ENCODE results near the gene EFNA4. TPM values are rescaled to one million over a fixed set of nuclear protein-coding genes. Genes with fewer than 3 reads are reported as not detected.

The EFNA4 gene
- total RNA-seq: 2.1 TPM
- long read RNA-seq: 0 reads

- DNase-seq (ENCODE audit: missing footprints): peak; percentile 89
- peak; percentile 92 for ATAC-seq
- intact Hi-C loops (cut with DNase I): loop anchor here (2.0 to 5.0 kb wide), 3 partner anchors 21 to 505 kb away; partner anchors contain the start of genes PYGO2 and UBE2Q1
Observed at GRCh38 chr1:155063550-155064110, at the start of gene EFNA4. TSS of gene EFNA4 (plus strand) at chr1:155063740. CDS start at chr1:155063824, 84 bp downstream.

GRCh38 chr1:155014709-155015508 is 48.6 kb upstream of the EFNA4 start:
- DNase-seq (ENCODE audit: missing footprints) (no peak), ATAC-seq (no peak)
- intact Hi-C loops (cut with DNase I): loop anchor here (5.0 kb wide), 1 partner anchor 43 kb away; the partner anchor contains the start of genes CKS1B and SHC1

GRCh38 chr1:155015527-155016230 is 47.9 kb upstream of the EFNA4 start:
- no peak for DNase-seq (ENCODE audit: missing footprints)
- intact Hi-C loops (cut with DNase I): loop anchor here (5.0 kb wide), 1 partner anchor 43 kb away; the partner anchor contains the start of genes CKS1B and SHC1
- ATAC-seq: no peak

GRCh38 chr1:155016231-155016831 is 47.2 kb upstream of the EFNA4 start:
- ATAC-seq: no peak
- intact Hi-C loops (cut with DNase I): loop anchor here (5.0 kb wide), 1 partner anchor 44 kb away; the partner anchor contains the start of genes CKS1B and SHC1

GRCh38 chr1:155017041-155017945 is 46.2 kb upstream of the EFNA4 start:
- DNase-seq (ENCODE audit: missing footprints) (peak; percentile 95), ATAC-seq (peak; percentile 93)
- intact Hi-C loops (cut with DNase I): loop anchor here (1.0 to 5.0 kb wide), 2 partner anchors 16 to 45 kb away; partner anchors contain the start of genes CKS1B and SHC1

More at GRCh38 chr1:155016231-155016831, 47.2 kb upstream of the EFNA4 start:
- DNase-seq (ENCODE audit: missing footprints): no peak

- no peak for ATAC-seq
- DNase-seq (ENCODE audit: missing footprints): no peak
- intact Hi-C loops (cut with DNase I): loop anchor here (1.0 to 5.0 kb wide), 2 partner anchors 17 to 46 kb away; partner anchors contain the start of genes CKS1B and SHC1
Observed at GRCh38 chr1:155017946-155018316, 45.6 kb upstream of the EFNA4 start.

GRCh38 chr1:155018617-155019348 is 44.8 kb upstream of the EFNA4 start:
- intact Hi-C loops (cut with DNase I): loop anchor here (5.0 kb wide), 1 partner anchor 46 kb away; the partner anchor contains the start of genes CKS1B and SHC1
- DNase-seq (ENCODE audit: missing footprints) (no peak), ATAC-seq (no peak)

GRCh38 chr1:155019377-155020245 is 43.9 kb upstream of the EFNA4 start:
- intact Hi-C loops (cut with DNase I): loop anchor here (5.0 kb wide), 1 partner anchor 47 kb away; the partner anchor contains the start of genes CKS1B and SHC1
- no peak for DNase-seq (ENCODE audit: missing footprints)
- no peak for ATAC-seq

GRCh38 chr1:155022136-155022926 is 41.2 kb upstream of the EFNA4 start:
- ATAC-seq (no peak), DNase-seq (ENCODE audit: missing footprints) (no peak)
- intact Hi-C loops (cut with DNase I): no loop called here

- intact Hi-C loops (cut with DNase I): no loop called here
- no peak for DNase-seq (ENCODE audit: missing footprints)
- no peak for ATAC-seq
Observed at GRCh38 chr1:155022927-155023236, 40.7 kb upstream of the EFNA4 start.

- intact Hi-C loops (cut with DNase I): no loop called here
- DNase-seq (ENCODE audit: missing footprints): no peak
- ATAC-seq: no peak
Observed at GRCh38 chr1:155023627-155024026, 39.9 kb upstream of the EFNA4 start.

- no peak for DNase-seq (ENCODE audit: missing footprints)
- intact Hi-C loops (cut with DNase I): no loop called here
Observed at GRCh38 chr1:155024315-155024714, 39.2 kb upstream of the EFNA4 start.

GRCh38 chr1:155026154-155026553 is 37.4 kb upstream of the EFNA4 start:
- intact Hi-C loops (cut with DNase I): no loop called here
- DNase-seq (ENCODE audit: missing footprints) (no peak), ATAC-seq (no peak)

More at GRCh38 chr1:155024315-155024714, 39.2 kb upstream of the EFNA4 start:
- ATAC-seq: no peak

- ATAC-seq (no peak), DNase-seq (ENCODE audit: missing footprints) (no peak)
- intact Hi-C loops (cut with DNase I): no loop called here
Observed at GRCh38 chr1:155026588-155026987, 37.0 kb upstream of the EFNA4 start.

- ATAC-seq (no peak), DNase-seq (ENCODE audit: missing footprints) (no peak)
- intact Hi-C loops (cut with DNase I): no loop called here
Observed at GRCh38 chr1:155029513-155030242, 33.9 kb upstream of the EFNA4 start.
